Ureter (tissue), 1 donor: ENCODE results near the gene MORC1. TPM values are rescaled to one million over a fixed set of nuclear protein-coding genes. Genes with fewer than 3 reads are reported as not detected.

Source experiments
- DNase-seq: peaks from one replicate; pipeline ENCODE4 v3.0.0-alpha.2; 2020; ENCODE audit warnings: low spot score
- total RNA-seq: library from RNA; stranded (reverse); gene quantifications from one replicate; pipeline ENCODE4 v1.2.4, GENCODE V29; 2023
- donor health status: DM: yes; HTN: yes; CAD: no.

Gene MORC1
- total RNA-seq, 1 donor from 2014 or later = not detected

DNA sequence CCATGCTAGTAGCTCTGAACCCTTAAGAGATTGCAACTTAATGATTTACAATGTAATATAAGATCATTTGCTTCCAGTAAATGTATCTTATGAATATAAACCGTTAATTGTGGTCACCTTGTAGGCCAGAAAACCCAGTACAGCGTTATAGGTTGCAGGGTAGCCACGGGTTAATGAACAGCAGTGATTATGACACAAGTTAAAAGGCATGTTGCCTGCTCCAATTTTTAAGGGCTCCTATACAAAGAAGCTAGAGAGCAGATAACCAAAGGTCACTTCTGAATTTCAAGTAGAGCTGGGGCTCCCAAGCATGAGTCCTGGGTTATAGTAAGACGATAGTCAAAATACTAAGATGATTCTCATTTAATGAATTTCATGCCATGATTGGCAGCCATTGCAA is 177.8 kb downstream of the MORC1 start:
- no peak for DNase-seq

DNA sequence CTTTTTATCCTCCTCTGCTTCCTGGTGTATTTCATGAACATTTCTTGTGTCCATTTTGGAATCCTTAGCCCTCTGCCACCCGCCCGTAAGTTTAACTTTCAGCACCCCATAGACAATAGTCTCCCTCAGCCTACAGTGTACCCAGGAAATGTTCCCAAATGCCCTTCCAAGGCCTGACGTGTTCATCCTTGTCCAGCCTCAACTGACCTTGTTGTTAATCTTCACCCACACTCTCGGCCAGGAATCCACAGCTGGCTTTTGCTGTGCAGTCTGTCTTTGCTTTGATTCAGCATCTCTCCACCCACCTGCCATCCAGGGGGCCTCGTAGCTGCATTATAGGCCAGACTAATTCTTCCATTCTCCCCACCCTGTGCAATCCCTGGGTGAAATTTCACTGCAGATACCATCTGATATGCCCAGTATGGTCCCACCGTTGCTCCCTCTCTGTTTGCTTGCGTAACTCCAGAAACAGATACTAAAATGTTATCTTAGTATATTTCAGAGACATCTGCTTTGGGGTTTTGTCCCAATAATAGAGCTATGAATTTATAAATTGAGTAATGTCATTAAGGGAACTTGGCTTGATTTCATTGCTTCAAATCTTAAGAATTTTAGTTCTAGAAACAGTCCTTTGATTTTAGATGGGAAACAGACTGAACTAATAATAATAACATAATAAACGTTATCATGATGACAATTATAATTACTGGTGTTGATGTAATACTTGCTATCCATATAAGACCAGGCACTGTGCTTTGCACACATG is 180.8 kb downstream of the MORC1 start:
- no peak for DNase-seq

DNA sequence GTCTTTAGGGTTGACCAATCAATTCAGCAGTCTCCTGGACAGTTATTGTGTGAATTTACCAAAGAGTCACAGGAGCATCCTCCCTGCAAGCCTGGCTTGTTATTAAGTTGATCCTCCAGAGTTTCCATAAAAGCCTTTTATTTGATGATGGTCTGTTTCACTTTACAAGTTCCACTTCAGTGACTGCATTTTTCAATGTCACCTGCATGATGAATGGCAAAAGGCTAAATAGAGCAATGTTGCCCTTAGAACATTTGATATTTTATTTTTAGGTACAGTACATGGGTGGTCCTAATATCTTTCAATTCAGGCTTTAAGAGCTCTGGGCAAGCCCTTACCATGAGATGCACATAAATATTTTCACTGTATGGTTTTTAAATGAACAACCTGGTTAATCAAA is 186.9 kb downstream of the MORC1 start:
- no peak for DNase-seq

DNA sequence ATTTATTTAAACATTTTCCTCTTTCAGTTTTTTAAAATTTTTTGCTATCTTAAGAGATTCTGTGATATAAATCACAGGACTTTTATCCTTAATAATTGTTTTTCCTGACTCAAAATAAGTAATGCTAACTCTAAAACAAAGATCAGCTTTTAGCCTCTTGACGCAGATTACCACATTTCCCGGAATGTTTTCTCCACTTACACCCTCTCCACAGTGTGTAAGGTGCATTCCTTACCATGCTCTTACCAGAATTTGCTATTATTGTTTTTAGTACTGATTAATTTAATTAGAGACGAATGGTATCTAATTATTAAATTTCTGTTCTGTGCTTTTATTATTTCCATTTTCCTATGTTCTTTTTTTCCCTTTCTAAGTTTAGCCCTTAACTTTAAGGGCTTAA is 199.1 kb downstream of the MORC1 start:
- no peak for DNase-seq

DNA sequence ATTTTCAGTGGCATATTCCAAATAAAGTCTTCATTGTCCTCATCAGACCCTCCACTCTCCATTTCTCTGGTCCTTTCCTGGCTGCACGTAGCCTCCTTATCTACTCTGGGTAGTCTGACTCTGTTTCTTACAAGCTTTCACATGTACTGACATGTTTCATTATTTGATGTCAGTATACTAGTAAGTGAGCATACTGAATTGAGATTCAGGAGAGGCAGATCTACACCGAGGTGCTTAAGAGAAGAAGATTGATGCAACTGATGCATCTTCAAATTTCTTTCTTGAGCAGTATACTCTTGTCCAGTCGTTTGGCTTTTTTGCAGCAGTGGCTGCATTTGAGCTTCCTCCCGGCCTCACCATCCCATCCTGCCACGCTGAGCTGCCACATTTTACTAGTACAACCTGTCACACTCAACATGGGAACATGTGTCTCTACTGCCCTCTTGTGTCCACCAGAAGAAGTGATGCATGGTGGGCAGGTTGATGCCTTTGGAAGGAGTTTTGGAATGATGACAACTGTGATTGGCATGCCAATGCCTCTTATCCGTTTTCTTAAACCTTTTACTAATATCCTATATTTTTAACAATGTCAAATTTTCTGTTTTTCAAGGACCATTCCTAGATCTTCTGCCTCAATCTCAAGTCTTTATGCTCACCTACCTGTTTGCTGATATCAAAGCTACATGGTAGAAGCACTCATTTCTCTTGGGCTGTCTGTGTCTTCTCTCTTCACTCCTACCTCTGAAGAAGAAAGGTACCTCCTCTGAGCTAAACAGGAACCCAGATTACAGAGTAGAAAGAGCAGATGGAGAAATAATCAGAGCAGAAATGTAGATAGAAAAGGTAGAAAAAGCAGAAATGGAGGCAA is 202.9 kb downstream of the MORC1 start:
- peak; percentile 58 for DNase-seq

DNA sequence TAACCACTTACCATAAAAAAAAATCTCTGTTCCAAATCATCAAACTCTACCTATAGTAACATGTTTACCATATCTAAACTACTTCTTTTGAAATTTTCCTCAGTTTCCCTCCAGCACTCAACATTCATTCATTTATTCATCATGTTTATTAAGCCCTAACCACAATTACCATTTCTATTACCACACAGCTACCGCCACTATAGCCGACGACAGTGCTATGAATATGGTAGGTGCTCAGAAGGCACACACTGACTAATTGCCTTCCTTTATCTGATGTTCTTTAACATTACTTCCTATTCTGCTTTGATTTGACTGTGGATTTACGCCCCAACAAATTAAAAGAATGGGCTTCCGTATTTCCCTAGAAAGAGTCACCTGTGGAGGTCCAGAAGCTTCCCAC is 208.1 kb downstream of the MORC1 start:
- DNase-seq = no peak

Other genes with a start within 250 kb of the MORC1 start
- gene GUCA1C, start 164.3 kb downstream of the MORC1 start, total RNA-seq = not detected
- gene C3orf85, start 18.6 kb upstream of the MORC1 start, total RNA-seq = not detected
- gene DPPA2, start 198.4 kb upstream of the MORC1 start, total RNA-seq = not detected
- 0.55 TPM for gene DPPA4, start 219.4 kb upstream of the MORC1 start, total RNA-seq